Esophagus squamous epithelium (tissue), 4 donors: ENCODE measurements around the gene HSPA12A.

ENCODE experiments used
- POLR2A ChIP-seq, 4 donors: fragments of 450-650 bp; IDR thresholded peaks; one replicate each; pipeline ENCODE4 v1.6.1; 2017; ENCODE audit warnings: antibody characterized with exemption in 4 of 4, mild to moderate bottlenecking in 4 of 4, moderate library complexity in 3 of 4
- TF ChIP-seq, protein P1 (sequence below), 6 experiments: fragments of 450-650 bp in 4 of 6; fragments of 200-600 bp in 2 of 6; sonication (generic) in 2 of 6; IDR thresholded peaks; one replicate each; pipeline ENCODE4 v1.5.1; 2016 to 2019; ENCODE audit warnings: antibody characterized with exemption in 6 of 6, mild to moderate bottlenecking in 4 of 6, moderate library complexity in 4 of 6

DNA sequence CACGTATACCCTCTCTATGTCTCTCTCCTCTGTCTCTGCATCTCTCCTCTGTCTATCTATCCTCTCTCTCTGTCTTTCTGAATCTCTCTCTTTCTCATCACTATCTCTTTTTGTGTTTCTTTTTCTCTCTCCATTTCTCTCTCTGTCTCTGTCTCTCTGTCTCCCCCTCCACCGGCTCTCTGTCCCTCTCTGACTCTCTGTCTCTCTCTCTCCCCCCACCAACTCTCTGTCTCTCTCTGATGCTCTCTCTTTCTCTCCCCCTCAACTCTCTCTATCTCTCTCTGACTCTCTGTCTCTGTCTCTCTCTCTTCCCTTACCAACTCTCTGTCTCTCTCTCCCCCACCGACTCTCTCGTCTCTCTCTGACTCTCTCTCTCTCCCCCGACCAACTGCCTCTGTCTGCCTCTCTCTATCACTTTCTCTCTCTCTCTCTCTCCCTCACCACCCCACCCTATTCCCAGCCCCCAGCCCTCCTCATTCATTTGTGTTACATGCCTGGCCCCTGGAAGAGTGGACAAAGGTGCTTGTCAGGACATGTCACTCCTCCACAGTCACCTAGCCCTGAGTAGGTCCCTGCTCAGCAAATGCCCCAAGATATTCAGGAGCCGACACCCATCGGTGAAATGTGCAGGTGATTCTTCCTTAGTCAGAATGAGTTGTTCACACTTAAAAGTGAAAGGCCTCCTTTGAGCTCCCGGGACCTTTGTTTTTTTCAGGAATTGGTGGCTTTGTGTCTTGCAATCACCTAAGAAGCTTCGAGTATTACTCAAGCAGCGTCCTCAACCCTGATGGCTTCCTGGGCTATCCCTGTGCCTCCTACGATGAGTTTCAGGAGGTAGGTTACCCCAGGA, 108.0 kb downstream of the HSPA12A start:
- TF ChIP-seq, protein P1, sequence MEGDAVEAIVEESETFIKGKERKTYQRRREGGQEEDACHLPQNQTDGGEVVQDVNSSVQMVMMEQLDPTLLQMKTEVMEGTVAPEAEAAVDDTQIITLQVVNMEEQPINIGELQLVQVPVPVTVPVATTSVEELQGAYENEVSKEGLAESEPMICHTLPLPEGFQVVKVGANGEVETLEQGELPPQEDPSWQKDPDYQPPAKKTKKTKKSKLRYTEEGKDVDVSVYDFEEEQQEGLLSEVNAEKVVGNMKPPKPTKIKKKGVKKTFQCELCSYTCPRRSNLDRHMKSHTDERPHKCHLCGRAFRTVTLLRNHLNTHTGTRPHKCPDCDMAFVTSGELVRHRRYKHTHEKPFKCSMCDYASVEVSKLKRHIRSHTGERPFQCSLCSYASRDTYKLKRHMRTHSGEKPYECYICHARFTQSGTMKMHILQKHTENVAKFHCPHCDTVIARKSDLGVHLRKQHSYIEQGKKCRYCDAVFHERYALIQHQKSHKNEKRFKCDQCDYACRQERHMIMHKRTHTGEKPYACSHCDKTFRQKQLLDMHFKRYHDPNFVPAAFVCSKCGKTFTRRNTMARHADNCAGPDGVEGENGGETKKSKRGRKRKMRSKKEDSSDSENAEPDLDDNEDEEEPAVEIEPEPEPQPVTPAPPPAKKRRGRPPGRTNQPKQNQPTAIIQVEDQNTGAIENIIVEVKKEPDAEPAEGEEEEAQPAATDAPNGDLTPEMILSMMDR (IDR thresholded peaks at IDR 0.05) = no peak
- TF ChIP-seq POLR2A (IDR thresholded peaks at IDR 0.05) = no peak
